Hepatic stellate cell (primary cell): Measurements from ENCODE around the gene CRB2.
A peak's percentile ranks its signal among the peaks of the same experiment; 100 is the strongest.
"Not testable (repeated sequence)": the region's sequence is repeated elsewhere in the genome, so short reads cannot be mapped to it uniquely, and the experiment has no call there.

ENCODE experiments used
- DNase-seq: peaks from one replicate; pipeline ENCODE4 v3.0.0; 2011; ENCODE audit warnings: low spot score

Gene CRB2

GRCh38 chr9:123329329-123329955, 26.6 kb upstream of the CRB2 start:
- no peak for DNase-seq

GRCh38 chr9:123331346-123332060, 24.5 kb upstream of the CRB2 start:
- no peak for DNase-seq

- DNase-seq: not testable (repeated sequence)
Observed at GRCh38 chr9:123333058-123333669, 22.8 kb upstream of the CRB2 start.

- no peak for DNase-seq
Observed at GRCh38 chr9:123334639-123335038, 21.4 kb upstream of the CRB2 start.

- peak; percentile 57 for DNase-seq
Observed at GRCh38 chr9:123335193-123335985, 20.6 kb upstream of the CRB2 start.

- DNase-seq: no peak
Observed at GRCh38 chr9:123335986-123336329, 20.0 kb upstream of the CRB2 start.

GRCh38 chr9:123336449-123336848, 19.5 kb upstream of the CRB2 start:
- no peak for DNase-seq

- no peak for DNase-seq
Observed at GRCh38 chr9:123336959-123337358, 19.0 kb upstream of the CRB2 start.

GRCh38 chr9:123337971-123338370, 18.0 kb upstream of the CRB2 start:
- DNase-seq: no peak

- DNase-seq: no peak
Observed at GRCh38 chr9:123338710-123339665, 17.0 kb upstream of the CRB2 start.

- DNase-seq: no peak
Observed at GRCh38 chr9:123339666-123340510, 16.1 kb upstream of the CRB2 start.

GRCh38 chr9:123341816-123342215, 14.2 kb upstream of the CRB2 start:
- DNase-seq: no peak

GRCh38 chr9:123342247-123342646, 13.8 kb upstream of the CRB2 start:
- no peak for DNase-seq

GRCh38 chr9:123343443-123344191, 12.4 kb upstream of the CRB2 start:
- DNase-seq: no peak

GRCh38 chr9:123344192-123344949, 11.6 kb upstream of the CRB2 start:
- DNase-seq: no peak

- no peak for DNase-seq
Observed at GRCh38 chr9:123345567-123345955, 10.4 kb upstream of the CRB2 start.

- no peak for DNase-seq
Observed at GRCh38 chr9:123346026-123346425, 10.0 kb upstream of the CRB2 start.

GRCh38 chr9:123346826-123347225, 9.2 kb upstream of the CRB2 start:
- no peak for DNase-seq
